DMS53 treated with DMSO at 0.1 percent for 48 hours (cell line): ENCODE measurements around the gene SURF6.

ENCODE experiments used
- DNase-seq: peaks from one replicate; lab custom pipeline; 2025; ENCODE audit not compliant: unreplicated experiment; lab: John Stamatoyannopoulos, UW

SURF6 gene

DNA sequence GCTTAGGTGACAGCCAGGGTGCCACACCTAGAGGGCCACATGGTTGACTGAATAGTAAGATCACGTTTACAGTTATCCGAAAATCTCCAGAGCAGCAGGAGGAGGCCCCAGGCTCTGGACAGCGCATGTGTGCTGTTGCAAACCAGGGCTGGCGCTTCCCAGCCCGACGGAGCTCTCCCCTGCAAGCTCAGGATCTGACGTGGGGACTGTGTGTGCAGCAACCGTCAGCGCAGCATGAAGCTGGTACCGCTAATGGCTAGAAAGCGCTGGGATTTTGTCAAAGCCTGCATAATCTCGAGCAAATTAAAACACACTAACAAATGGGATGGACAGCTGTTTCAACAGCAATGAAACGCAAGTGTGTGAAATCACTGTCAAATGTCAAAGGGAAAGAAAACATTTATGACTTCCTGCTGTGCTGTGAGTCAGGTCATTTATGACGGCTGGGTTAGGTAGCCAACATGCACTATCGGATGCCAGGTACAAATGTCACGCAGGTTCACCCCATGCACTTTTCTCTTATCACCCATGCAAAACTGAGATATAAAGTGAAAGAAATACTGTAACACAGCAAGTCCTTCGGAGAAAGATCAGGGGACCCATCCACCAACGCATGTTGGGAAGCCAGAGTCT is 32.4 kb upstream of the SURF6 start:
- no peak for DNase-seq

GRCh38 chr9:133367778-133368177 is 31.8 kb upstream of the SURF6 start:
- no peak for DNase-seq

DNA sequence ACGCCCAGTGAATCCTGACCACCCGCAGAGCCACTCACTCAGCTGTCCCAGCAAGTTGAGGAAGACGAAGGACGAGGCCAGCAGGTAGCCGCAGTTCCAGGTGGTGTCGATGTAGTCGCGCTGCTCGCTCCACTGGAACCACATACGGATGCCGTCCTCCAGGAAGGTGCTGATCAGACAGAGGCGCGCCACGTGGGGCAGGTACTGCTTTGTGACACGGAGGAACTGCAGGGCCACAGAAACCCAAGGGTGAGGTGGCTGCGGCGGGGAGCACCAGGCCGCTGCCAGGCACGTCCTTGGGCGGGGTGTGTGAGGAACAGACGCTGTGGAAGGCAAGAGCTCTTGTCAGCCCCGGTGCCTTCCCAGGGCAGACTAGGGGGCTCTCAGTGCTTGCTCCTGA is 31.2 kb upstream of the SURF6 start:
- no peak for DNase-seq

DNA sequence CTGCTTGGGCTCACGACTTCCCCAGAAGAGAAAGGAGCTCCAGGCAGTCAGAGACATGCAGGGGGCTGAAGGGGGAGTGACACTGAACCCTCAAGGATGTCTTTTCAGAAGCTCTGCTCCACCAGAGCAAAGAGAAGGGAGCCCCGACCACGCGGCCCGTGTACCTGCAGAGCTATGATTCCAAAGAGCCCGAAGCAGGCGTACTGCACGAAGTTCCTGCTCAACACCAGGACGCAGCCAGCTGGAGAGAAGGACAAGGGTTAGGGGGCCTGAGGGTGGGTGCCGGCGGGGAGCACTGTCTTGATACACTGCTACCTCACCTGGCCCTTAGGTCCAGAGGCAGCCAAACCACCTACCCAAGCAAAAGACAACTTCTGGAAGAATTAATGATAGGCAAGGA is 30.4 kb upstream of the SURF6 start:
- DNase-seq, result no peak

DNA sequence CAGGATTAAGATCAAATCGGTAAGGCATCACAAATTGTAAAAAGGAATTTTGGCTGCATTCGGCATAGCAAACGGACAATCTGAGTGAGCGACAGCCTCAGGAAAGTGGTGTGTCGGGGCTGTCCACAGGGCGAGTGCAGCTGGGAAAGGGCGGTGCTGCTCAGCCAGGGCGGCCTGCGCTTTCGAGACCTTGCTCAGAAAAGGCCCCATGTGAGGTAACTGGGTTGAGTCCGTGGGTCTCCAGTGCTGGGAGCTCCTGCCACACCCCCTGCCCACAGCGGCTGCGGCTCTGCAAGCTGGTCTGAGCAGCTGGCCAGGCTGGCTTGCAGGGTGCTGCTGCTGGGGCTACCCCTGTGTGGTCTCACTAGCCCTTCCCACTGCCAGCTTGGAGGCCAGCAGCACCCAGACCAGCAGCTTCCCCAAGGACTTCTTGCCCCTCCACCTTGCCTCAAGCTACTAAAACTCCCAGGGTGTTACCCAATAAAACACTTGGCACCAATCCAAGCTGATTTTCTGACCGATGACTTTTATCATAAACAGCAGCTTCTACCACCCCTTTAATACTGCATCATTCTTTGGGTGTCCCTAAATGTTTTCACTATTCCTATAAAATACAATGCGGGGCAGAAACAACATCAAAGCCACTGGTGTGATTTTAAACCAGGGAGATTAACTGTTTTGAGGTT is 26.5 kb upstream of the SURF6 start:
- DNase-seq, result no peak

- DNase-seq, result no peak
Measured at GRCh38 chr9:133361507-133362092, 25.6 kb upstream of the SURF6 start.

DNA sequence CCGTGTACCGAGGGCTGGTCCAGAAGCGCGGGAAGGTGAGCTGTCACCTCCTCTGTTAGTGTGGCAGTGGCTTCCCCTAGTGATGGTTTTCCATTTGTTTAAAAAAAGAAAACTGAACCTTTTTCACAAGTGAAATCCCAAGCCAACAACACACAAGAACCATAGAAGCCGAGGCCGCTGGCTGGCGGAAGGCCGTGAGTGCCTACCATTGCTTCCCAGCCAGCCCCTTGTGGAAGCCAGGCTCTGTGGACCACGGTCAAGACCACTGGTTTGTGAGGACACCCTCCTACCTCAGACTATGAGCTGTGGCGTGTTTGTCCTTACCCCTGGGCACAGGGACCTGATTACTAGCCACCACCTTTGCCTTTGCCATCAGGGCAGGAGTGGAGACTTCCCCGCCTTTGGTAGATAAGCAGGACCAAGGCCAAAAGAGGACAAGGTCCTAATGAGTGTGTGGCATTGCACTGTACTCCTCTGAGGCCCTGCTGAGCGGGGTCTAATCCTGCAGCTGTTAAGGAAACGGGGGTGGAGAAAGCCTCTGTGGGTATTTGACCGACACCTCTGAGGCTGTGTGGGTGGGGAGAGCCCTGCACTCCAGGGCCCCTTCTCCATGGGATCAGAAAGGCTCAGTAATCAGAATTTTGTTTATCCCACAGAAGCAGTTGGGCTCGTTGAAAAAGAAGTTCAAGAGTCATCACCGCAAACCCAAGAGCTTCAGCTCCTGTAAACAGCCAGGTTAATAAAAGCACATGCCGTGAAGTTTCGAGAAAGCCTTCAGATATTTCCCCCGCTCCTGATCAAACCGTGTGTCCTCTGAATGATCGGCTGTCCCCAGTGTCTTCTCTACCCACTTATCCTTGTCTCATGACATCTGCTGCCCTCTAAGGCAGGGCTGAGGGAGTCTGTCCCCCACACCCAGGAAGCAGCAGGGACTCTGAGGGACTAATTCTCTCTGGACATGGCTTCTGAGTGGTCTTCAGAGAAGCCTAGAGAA is 24.7 kb upstream of the SURF6 start:
- DNase-seq, result no peak

DNA sequence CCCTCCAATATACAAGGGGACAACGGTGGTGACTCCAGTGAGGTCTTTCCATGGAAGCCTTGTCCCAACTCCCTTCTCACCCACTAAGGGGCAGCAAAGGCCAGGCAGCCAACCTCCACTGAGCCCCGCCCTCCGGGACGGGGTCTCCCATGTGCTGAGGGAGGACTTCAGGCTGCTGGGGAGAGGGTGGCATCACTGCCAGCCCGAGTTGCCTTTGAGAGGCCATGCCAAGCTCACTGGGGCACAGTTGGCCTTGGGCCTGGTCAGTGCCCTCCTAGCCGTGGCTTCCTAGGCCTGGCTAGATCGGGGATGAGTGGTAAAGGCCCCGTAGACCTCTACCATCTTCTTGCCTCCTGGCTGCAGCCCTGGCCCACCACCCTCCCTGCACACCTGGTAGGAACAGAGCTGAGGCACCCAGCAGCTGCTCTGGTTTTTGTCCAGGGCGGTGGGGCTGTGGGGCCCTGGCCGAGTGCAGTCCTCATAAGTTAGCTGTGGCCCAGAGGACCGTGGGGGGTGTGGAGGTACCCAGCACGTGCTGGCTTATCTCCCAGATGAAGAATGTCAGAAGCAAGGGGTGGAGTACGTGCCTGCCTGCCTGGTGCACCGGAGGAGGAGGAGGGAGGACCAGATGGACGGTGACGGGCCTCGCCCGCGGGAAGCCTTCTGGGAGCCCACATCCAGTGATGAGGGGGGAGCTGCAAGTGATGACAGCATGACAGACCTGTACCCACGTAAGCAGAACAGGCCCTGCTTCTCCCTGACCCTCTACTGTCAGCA is 23.6 kb upstream of the SURF6 start:
- DNase-seq, result no peak

- no peak for DNase-seq
Measured at GRCh38 chr9:133357656-133358055, 21.7 kb upstream of the SURF6 start.

GRCh38 chr9:133356391-133357091 is 20.6 kb upstream of the SURF6 start, which contains the start of the genes SURF1 and SURF2:
Gene SURF1 (minus strand): TSS chr9:133356487. CDS start chr9:133356453, 34 bp downstream.
Gene SURF2 (plus strand): TSS chr9:133356550. CDS start chr9:133356593, 43 bp downstream.
- DNase-seq, result peak; percentile 68

- no peak for DNase-seq
Measured at GRCh38 chr9:133355881-133356357, 19.9 kb upstream of the SURF6 start.

DNA sequence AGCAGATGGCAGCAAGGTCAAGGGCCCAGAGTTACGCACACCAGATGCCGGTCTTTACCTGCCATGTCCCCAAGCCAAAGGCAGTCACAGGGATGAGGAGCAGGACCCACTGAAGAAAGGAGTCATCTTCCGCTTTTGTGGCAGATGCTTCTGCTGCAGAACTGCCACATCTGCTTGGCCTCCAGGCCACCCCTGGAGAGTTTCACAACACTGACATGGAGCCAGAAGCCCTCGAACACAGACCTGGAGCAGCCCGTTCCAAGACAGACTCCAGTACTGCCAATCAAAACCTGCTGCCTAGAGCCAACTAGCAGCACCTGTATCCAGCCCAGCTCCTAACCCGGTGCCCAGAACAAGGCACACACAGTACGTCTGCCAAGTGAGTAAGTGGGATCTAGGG is 18.8 kb upstream of the SURF6 start:
- no peak for DNase-seq

- DNase-seq, result no peak
Measured at GRCh38 chr9:133353548-133353947, 17.6 kb upstream of the SURF6 start.

DNA sequence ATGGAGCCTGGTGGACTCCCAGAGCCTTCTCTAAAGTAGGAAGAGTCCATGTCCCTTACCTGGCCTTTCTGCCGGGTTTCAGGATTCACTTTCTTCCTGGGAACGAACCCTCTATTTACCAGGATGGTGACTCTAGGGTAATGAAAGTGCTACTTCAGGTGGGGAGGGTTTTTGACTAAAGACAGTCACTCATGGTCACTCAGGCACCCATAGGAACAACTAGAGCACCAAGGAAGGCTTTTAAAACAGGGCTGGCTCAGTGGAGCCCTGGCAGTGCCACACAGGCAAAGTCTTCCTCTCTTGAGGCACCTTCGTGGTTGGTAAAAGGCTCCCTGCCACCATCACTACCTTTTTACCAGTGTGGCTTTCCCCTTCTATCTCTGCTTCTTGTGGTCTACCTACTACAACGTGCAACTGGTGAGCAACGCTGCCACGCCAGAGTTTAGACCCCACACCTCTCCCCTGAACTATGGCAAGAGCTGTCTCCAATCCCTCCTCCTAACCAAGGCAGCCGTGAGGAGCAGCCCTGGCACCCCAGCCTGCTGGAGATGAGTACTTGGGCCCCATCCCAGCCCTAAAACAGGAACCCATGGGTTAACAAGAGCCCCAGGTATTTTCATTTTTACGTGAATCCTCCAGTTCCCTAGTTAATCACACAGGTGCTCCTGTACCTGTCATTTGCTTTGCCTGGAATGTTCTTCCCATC is 16.8 kb upstream of the SURF6 start:
- DNase-seq, result no peak

DNA sequence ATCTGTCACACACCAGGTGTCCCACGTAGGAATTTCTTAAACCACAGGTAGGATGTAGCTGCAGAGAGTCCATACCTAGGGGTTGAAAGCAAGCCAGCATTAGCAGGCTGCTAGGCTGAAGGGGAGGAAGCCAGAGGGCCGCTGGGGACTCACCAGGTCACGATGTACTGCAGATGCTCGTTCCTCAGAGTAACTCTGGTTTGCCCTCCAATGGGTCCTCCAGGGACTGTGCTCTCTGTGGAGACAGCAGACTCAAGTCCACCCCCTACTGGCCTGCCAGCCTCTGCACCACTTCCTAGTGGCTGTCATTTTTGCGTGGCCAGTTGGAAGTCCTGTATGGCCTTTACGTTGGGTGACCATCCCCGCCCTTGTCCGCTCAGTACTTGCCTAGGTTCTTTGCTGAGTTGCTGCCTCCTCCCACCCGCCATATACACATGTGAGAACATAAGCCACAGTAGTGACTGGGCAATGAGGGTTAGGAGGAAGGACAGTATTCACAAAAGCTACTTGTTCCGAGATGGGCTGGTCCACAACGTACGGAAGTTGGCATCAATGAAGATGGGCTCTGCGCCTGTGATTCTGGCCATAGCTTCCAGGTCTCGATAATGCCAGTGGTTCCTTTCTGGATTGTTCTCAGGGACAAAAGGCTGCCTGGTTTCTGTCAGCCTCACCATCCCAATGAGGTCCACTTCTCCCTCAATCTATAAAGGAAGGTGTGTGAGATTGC is 16.1 kb upstream of the SURF6 start:
- peak; percentile 31 for DNase-seq

DNA sequence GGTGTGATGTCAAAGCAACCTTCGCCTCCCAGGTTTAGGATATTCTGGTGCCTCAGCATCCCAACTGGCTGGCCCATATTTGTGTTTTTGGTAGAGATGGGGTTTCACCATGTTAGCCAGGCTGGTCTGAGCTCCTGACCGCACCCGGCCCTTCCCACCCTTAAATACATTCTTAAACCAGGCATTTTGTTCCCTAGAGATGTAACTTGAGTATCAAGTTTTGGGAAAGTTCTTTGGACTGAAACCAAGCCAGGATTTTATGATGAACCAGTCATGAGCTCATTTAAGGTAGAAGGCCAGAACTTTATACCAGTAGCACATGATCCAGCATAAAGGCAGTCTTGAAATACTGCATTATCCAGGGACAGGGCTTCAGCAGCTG is 15.5 kb upstream of the SURF6 start:
- no peak for DNase-seq

GRCh38 chr9:133349965-133350616 is 14.1 kb upstream of the SURF6 start:
- DNase-seq, result no peak
